ENCODE results near the gene FCRL6.

DNA sequence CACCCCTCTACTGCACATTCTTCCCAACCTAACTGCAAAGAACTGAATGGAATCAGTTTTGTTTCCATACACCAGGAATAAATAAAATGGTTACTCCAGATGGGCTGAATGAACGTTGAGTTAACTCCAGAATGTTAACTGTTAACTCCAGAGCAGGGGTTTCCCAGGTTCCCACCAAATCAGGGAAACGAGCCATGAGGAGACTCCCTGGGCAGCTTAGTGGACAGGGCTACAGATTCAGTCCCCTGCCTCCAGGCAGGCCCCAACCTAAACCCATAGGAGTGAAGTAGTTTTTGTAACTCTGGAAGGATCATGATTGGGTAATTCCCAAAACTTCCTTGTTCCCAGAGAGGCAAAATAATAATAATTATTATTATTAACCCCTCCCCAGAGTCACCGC lies 46.2 kb downstream of the FCRL6 start:
- TF ChIP-seq POLR2A (IDR thresholded peaks at IDR 0.05) = no peak
- TF ChIP-seq, protein P1, sequence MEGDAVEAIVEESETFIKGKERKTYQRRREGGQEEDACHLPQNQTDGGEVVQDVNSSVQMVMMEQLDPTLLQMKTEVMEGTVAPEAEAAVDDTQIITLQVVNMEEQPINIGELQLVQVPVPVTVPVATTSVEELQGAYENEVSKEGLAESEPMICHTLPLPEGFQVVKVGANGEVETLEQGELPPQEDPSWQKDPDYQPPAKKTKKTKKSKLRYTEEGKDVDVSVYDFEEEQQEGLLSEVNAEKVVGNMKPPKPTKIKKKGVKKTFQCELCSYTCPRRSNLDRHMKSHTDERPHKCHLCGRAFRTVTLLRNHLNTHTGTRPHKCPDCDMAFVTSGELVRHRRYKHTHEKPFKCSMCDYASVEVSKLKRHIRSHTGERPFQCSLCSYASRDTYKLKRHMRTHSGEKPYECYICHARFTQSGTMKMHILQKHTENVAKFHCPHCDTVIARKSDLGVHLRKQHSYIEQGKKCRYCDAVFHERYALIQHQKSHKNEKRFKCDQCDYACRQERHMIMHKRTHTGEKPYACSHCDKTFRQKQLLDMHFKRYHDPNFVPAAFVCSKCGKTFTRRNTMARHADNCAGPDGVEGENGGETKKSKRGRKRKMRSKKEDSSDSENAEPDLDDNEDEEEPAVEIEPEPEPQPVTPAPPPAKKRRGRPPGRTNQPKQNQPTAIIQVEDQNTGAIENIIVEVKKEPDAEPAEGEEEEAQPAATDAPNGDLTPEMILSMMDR (IDR thresholded peaks at IDR 0.05) = no peak
- TF ChIP-seq EP300 (IDR thresholded peaks at IDR 0.05) = no peak

All from tibial nerve (tissue), 4 donors.